Measurements from ENCODE around the gene ISCA2. TPM values are rescaled to one million over a fixed set of nuclear protein-coding genes. Genes with fewer than 3 reads are reported as not detected.

Gene ISCA2
- total RNA-seq, 1 donor: 24.6 TPM

- H3K4me3 ChIP-seq (ENCODE audit: low read depth, low read length): no peak overlapping the region
- DNase-seq (ENCODE audit: low read depth): no peak
- no peak for TF ChIP-seq CTCF (IDR thresholded peaks at IDR 0.05; ENCODE audit: insufficient read depth, low read depth, low read length)
These were observed 33.6 kb upstream of the ISCA2 start for GRCh38 chr14:74459976-74460375.

GRCh38 chr14:74462993-74463392, 30.6 kb upstream of the ISCA2 start:
- no peak for DNase-seq (ENCODE audit: low read depth)
- TF ChIP-seq CTCF (IDR thresholded peaks at IDR 0.05; ENCODE audit: insufficient read depth, low read depth, low read length): no peak
- H3K4me3 ChIP-seq (ENCODE audit: low read depth, low read length): no peak overlapping the region

- DNase-seq (ENCODE audit: low read depth): no peak
- no peak overlapping the region for H3K4me3 ChIP-seq (ENCODE audit: low read depth, low read length)
- no peak for TF ChIP-seq CTCF (IDR thresholded peaks at IDR 0.05; ENCODE audit: insufficient read depth, low read depth, low read length)
These were observed 29.9 kb upstream of the ISCA2 start for GRCh38 chr14:74463697-74464096.

GRCh38 chr14:74464785-74465184, 28.8 kb upstream of the ISCA2 start:
- no peak for TF ChIP-seq CTCF (IDR thresholded peaks at IDR 0.05; ENCODE audit: insufficient read depth, low read depth, low read length)
- no peak overlapping the region for H3K4me3 ChIP-seq (ENCODE audit: low read depth, low read length)
- no peak for DNase-seq (ENCODE audit: low read depth)

GRCh38 chr14:74465335-74465734, 28.2 kb upstream of the ISCA2 start:
- DNase-seq (ENCODE audit: low read depth): no peak
- no peak for TF ChIP-seq CTCF (IDR thresholded peaks at IDR 0.05; ENCODE audit: insufficient read depth, low read depth, low read length)
- H3K4me3 ChIP-seq (ENCODE audit: low read depth, low read length): no peak overlapping the region

GRCh38 chr14:74468513-74468912, 25.1 kb upstream of the ISCA2 start:
- H3K4me3 ChIP-seq (ENCODE audit: low read depth, low read length): no peak overlapping the region
- no peak for TF ChIP-seq CTCF (IDR thresholded peaks at IDR 0.05; ENCODE audit: insufficient read depth, low read depth, low read length)
- DNase-seq (ENCODE audit: low read depth): no peak

Measured in fibroblast of villous mesenchyme (primary cell).